NCI-H1694 treated with DMSO at 0.1 percent for 48 hours (cell line): ENCODE measurements around the gene GRID2IP.

Experiments
- DNase-seq: peaks from one replicate; lab custom pipeline; 2025; lab: John Stamatoyannopoulos, UW

GRID2IP gene

DNA sequence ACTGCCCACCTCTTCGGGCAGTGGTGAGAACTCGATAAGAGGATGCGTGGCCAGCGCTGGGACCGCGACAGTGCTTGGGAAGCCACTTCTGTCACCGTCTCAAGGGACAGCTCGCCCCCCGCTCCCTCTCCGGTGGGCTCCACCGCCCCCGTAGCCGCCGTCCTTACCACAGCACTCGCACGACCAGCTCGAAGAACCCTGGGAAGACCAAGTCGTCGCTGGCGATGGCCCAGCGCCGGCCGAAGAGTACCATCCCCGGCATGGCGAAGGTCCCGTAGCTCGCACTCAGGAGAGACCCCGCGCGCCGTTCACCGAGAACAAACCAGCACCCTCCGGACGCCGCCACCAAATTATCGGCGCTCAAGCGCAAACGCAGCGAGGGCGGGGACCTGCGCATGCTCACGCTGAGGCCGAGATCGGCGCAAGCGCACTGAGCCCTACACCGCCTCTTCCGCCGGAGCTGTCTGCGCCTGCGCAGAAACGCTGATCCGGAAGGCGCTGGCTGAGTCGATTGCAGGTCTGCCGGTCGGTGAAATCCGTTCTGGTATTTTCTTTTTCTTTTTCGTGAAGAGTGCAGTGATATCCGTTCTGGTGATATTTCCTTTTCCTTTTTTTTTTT, 103.6 kb downstream of the GRID2IP start, which contains the start of gene DAGLB:
Gene DAGLB (minus strand): TSS at position 374 of the 619 bp plus-strand sequence. CDS start 112 bp downstream, at position 262.
- DNase-seq, result peak; percentile 83
